Mucosa of descending colon (tissue), 3 donors: ENCODE results near the gene NT5DC1. TPM values are rescaled to one million over a fixed set of nuclear protein-coding genes. Genes with fewer than 3 reads are reported as not detected.

ENCODE experiments used
- ATAC-seq: fragments of 200-7000 bp; cut with Tn5 transposase; one replicate; pipeline ENCODE4 v1.9.1; 2020; ENCODE audit warnings: mild to moderate bottlenecking, moderate library complexity
- DNase-seq, 3 donors: peaks; one replicate each; pipeline ENCODE4 v3.0.0-alpha.2; 2020
- H3K36me3 ChIP-seq: fragments of 200-600 bp; one replicate; pipeline ENCODE4 v1.8.0; 2021; ENCODE audit warnings: low read depth, mild to moderate bottlenecking
- H3K4me1 ChIP-seq: fragments of 200-600 bp; one replicate; pipeline ENCODE4 v1.8.0; 2021; ENCODE audit warnings: low read depth, mild to moderate bottlenecking
- H3K4me3 ChIP-seq: fragments of 200-600 bp; one replicate; pipeline ENCODE4 v1.8.0; 2021; ENCODE audit warnings: mild to moderate bottlenecking
- H3K9me3 ChIP-seq: fragments of 200-600 bp; one replicate; pipeline ENCODE4 v1.8.0; 2021; ENCODE audit warnings: mild to moderate bottlenecking
- intact Hi-C, 2 donors: fragments of 100-400 bp; cut with DNase I in 1 of 2; cut with micrococcal nuclease in 1 of 2; formaldehyde crosslinking; loops; one replicate each; pipeline versions ENCODE4 v1.11.0 to v1.11.1; 2022; cut with DNase I, micrococcal nuclease
- total RNA-seq, 3 donors: library from RNA; stranded (reverse); fragmentation: NEBNext Ultra II Directional in 2 of 3; extraction: Animal tissue kit (Norgen Biotek cat#: 25700) in 2 of 3; gene quantifications; one replicate each; pipeline versions ENCODE4 v1.2.1 to v1.2.4, GENCODE V29; 2021 to 2023
- TF ChIP-seq, protein P1 (sequence below): fragments of 200-600 bp; IDR thresholded peaks from one replicate; pipeline ENCODE4 v1.8.0; 2022; ENCODE audit warnings: antibody characterized with exemption, mild to moderate bottlenecking
- donor health status: DM: no; HTN: no; CAD: no; lungs with moderate emphysema.
- donor health status: DM: no; HTN: no; CAD: no.
- donor health status: DM: no; HTN: yes; CAD: no.

The NT5DC1 gene
- total RNA-seq, 3 donors from 2014 or later, result 32.6 to 49.6 (median 43.2) TPM

- no peaks in the 10 kb centered on the region for H3K9me3 ChIP-seq
- no peaks in the 10 kb centered on the region for H3K36me3 ChIP-seq
- no peak overlapping the region for H3K4me3 ChIP-seq
- intact Hi-C loops, result no loop called here
- DNase-seq (no peak), ATAC-seq (no peak)
- no peaks in the 10 kb centered on the region for H3K4me1 ChIP-seq
- TF ChIP-seq, protein P1, sequence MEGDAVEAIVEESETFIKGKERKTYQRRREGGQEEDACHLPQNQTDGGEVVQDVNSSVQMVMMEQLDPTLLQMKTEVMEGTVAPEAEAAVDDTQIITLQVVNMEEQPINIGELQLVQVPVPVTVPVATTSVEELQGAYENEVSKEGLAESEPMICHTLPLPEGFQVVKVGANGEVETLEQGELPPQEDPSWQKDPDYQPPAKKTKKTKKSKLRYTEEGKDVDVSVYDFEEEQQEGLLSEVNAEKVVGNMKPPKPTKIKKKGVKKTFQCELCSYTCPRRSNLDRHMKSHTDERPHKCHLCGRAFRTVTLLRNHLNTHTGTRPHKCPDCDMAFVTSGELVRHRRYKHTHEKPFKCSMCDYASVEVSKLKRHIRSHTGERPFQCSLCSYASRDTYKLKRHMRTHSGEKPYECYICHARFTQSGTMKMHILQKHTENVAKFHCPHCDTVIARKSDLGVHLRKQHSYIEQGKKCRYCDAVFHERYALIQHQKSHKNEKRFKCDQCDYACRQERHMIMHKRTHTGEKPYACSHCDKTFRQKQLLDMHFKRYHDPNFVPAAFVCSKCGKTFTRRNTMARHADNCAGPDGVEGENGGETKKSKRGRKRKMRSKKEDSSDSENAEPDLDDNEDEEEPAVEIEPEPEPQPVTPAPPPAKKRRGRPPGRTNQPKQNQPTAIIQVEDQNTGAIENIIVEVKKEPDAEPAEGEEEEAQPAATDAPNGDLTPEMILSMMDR, result no peak
Observed at GRCh38 chr6:116223355-116223754, 122.7 kb downstream of the NT5DC1 start.

- intact Hi-C loops, result no loop called here
- TF ChIP-seq, protein P1, result no peak
- no peaks in the 10 kb centered on the region for H3K36me3 ChIP-seq
- H3K4me1 ChIP-seq, result no peaks in the 10 kb centered on the region
- no peak overlapping the region for H3K4me3 ChIP-seq
- no peaks in the 10 kb centered on the region for H3K9me3 ChIP-seq
- ATAC-seq, result peak; percentile 32
- DNase-seq, result peak; percentile 45 to 58 (median 51)
Observed at GRCh38 chr6:116229287-116229913, 128.7 kb downstream of the NT5DC1 start.

GRCh38 chr6:116234689-116235088, 134.0 kb downstream of the NT5DC1 start:
- no peak for DNase-seq
- H3K4me1 ChIP-seq, result no peaks in the 10 kb centered on the region

DNA sequence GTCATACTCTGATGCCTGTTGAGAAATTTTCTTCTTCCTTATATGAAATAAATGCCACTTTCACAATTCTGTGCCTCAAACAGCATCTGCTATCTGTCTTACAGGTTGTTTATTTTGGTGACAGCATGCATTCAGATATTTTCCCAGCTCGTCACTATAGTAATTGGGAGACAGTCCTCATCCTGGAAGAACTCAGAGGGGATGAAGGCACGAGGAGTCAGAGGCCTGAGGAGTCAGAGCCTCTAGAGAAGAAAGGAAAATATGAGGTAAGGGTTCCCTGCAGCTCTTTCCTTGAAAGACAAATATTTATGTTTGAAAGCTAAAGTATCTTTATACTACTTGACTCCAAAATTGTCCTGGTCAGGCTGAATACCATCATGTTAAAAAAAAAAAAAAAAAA, 137.4 kb downstream of the NT5DC1 start:
- no peaks in the 10 kb centered on the region for H3K9me3 ChIP-seq
- DNase-seq (no peak), ATAC-seq (no peak)
- H3K4me3 ChIP-seq, result no peak overlapping the region
- H3K4me1 ChIP-seq, result no peaks in the 10 kb centered on the region
- intact Hi-C loops, result no loop called here
- TF ChIP-seq, protein P1, result no peak
- no peaks in the 10 kb centered on the region for H3K36me3 ChIP-seq

More at GRCh38 chr6:116234689-116235088, 134.0 kb downstream of the NT5DC1 start:
- TF ChIP-seq, protein P1, result no peak
- intact Hi-C loops, result no loop called here
- Histone ChIP-seq H3K9me3 (no peaks in the 10 kb centered on the region), H3K36me3 (no peaks in the 10 kb centered on the region), H3K4me3 (no peak overlapping the region)
- ATAC-seq, result no peak

- TF ChIP-seq, protein P1, result no peak
- no peak for ATAC-seq
- Histone ChIP-seq H3K4me1 (no peaks in the 10 kb centered on the region), H3K36me3 (no peaks in the 10 kb centered on the region), H3K4me3 (no peak overlapping the region), H3K9me3 (no peaks in the 10 kb centered on the region)
- no peak for DNase-seq
- intact Hi-C loops, result no loop called here
Observed at GRCh38 chr6:116239256-116239655, 138.6 kb downstream of the NT5DC1 start.

- Histone ChIP-seq H3K9me3 (no peaks in the 10 kb centered on the region), H3K36me3 (no peaks in the 10 kb centered on the region), H3K4me1 (no peaks in the 10 kb centered on the region), H3K4me3 (no peak overlapping the region)
- intact Hi-C loops, result no loop called here
- no peak for DNase-seq
- TF ChIP-seq, protein P1, result no peak
- ATAC-seq, result no peak
Observed at GRCh38 chr6:116239856-116240255, 139.2 kb downstream of the NT5DC1 start.
